ENCODE results near the gene TPTE2.
"Not testable (repeated sequence)": the region's sequence is repeated elsewhere in the genome, so short reads cannot be mapped to it uniquely, and the experiment has no call there.

Gene TPTE2

GRCh38 chr13:19560672-19561071, 660 bp downstream of the TPTE2 start:
- H3K9ac ChIP-seq (ENCODE audit: low read depth, low read length); H3K36me3 ChIP-seq (ENCODE audit: insufficient read depth, low read depth, low read length); H3K4me3 ChIP-seq (ENCODE audit: low read length); H3K27me3 ChIP-seq (ENCODE audit: insufficient read depth, low read length); H3K4me1 ChIP-seq (ENCODE audit: insufficient read depth, low read length); H3K27ac ChIP-seq (ENCODE audit: low read length): not testable (repeated sequence)
- H3K9me3 ChIP-seq (ENCODE audit: insufficient read depth, low read depth, low read length) = peaks cover 36% of the 10 kb centered on the region

- H3K4me1 ChIP-seq (ENCODE audit: insufficient read depth, low read length); H3K27ac ChIP-seq (ENCODE audit: low read length); H3K36me3 ChIP-seq (ENCODE audit: insufficient read depth, low read depth, low read length); H3K27me3 ChIP-seq (ENCODE audit: insufficient read depth, low read length); H3K4me3 ChIP-seq (ENCODE audit: low read length); H3K9ac ChIP-seq (ENCODE audit: low read depth, low read length): not testable (repeated sequence)
- H3K9me3 ChIP-seq (ENCODE audit: insufficient read depth, low read depth, low read length) = peaks cover 44% of the 10 kb centered on the region
Observed at GRCh38 chr13:19559739-19560138, 1.6 kb downstream of the TPTE2 start.

DNA sequence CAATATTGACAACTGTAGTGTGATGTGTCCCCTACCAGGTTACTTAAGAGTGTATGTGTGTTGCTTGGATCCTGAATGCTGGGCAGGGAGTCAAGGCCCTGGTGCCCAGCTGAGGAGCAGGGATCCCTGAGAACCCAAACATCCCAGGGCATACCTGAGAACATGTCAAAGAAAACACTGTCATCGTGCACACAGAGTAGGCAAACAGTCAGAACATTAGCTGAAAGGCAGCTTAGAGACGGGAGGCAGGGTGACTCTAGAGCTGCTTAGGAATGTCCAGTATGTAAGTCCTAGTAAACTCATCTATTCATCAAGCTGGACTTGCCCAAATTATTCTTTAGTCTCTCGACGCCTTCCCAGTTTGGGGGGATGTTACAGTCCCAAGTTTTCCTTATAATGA, 4.0 kb downstream of the TPTE2 start:
- H3K9me3 ChIP-seq (ENCODE audit: insufficient read depth, low read depth, low read length) = peaks cover 35% of the 10 kb centered on the region
- not testable (repeated sequence) for H3K9ac ChIP-seq (ENCODE audit: low read depth, low read length); H3K4me3 ChIP-seq (ENCODE audit: low read length); H3K36me3 ChIP-seq (ENCODE audit: insufficient read depth, low read depth, low read length); H3K27ac ChIP-seq (ENCODE audit: low read length); H3K27me3 ChIP-seq (ENCODE audit: insufficient read depth, low read length); H3K4me1 ChIP-seq (ENCODE audit: insufficient read depth, low read length)

- H3K4me3 ChIP-seq (ENCODE audit: low read length); H3K27me3 ChIP-seq (ENCODE audit: insufficient read depth, low read length); H3K36me3 ChIP-seq (ENCODE audit: insufficient read depth, low read depth, low read length); H3K27ac ChIP-seq (ENCODE audit: low read length); H3K9ac ChIP-seq (ENCODE audit: low read depth, low read length); H3K4me1 ChIP-seq (ENCODE audit: insufficient read depth, low read length): not testable (repeated sequence)
- peaks cover 30% of the 10 kb centered on the region for H3K9me3 ChIP-seq (ENCODE audit: insufficient read depth, low read depth, low read length)
Observed at GRCh38 chr13:19549245-19549644, 12.1 kb downstream of the TPTE2 start.

GRCh38 chr13:19525634-19526033, 35.7 kb downstream of the TPTE2 start:
- H3K36me3 ChIP-seq (ENCODE audit: insufficient read depth, low read depth, low read length); H3K4me1 ChIP-seq (ENCODE audit: insufficient read depth, low read length); H3K27me3 ChIP-seq (ENCODE audit: insufficient read depth, low read length); H3K9ac ChIP-seq (ENCODE audit: low read depth, low read length); H3K27ac ChIP-seq (ENCODE audit: low read length); H3K4me3 ChIP-seq (ENCODE audit: low read length): not testable (repeated sequence)
- H3K9me3 ChIP-seq (ENCODE audit: insufficient read depth, low read depth, low read length) = peaks cover 58% of the 10 kb centered on the region

- Histone ChIP-seq H3K36me3 (ENCODE audit: insufficient read depth, low read depth, low read length) (no peaks in the 10 kb centered on the region), H3K4me3 (ENCODE audit: low read length) (no peak overlapping the region), H3K27ac (ENCODE audit: low read length) (no peak overlapping the region), H3K9me3 (ENCODE audit: insufficient read depth, low read depth, low read length) (peaks cover 63% of the 10 kb centered on the region), H3K9ac (ENCODE audit: low read depth, low read length) (no peak overlapping the region), H3K4me1 (ENCODE audit: insufficient read depth, low read length) (no peaks in the 10 kb centered on the region), H3K27me3 (ENCODE audit: insufficient read depth, low read length) (no peaks in the 10 kb centered on the region)
Observed at GRCh38 chr13:19519049-19519448, 42.3 kb downstream of the TPTE2 start.

DNA sequence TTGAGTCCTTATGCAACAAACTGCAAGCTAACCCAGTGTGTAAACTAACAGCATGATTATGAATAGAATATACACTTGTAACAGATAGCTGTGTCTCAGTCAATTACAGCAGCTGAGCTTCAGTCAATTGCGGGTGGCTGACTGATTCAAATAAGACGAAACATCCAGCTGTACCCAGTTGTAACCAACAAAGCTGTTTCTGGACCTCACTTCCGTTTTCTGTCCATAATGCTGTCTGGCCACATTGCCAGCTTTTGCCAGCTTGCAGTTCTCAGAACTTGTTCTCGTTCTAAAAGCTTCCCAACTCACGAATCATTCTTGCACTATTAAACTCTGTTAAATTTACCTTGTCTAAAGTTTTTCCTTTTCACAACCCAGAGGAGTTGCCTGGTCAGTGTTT, 53.7 kb downstream of the TPTE2 start:
- not testable (repeated sequence) for H3K27ac ChIP-seq (ENCODE audit: low read length); H3K9ac ChIP-seq (ENCODE audit: low read depth, low read length); H3K36me3 ChIP-seq (ENCODE audit: insufficient read depth, low read depth, low read length); H3K27me3 ChIP-seq (ENCODE audit: insufficient read depth, low read length); H3K4me3 ChIP-seq (ENCODE audit: low read length); H3K4me1 ChIP-seq (ENCODE audit: insufficient read depth, low read length)
- H3K9me3 ChIP-seq (ENCODE audit: insufficient read depth, low read depth, low read length) = peaks cover 29% of the 10 kb centered on the region; the same call in 1 of the 2 replicates

- peaks cover 44% of the 10 kb centered on the region for H3K9me3 ChIP-seq (ENCODE audit: insufficient read depth, low read depth, low read length)
- not testable (repeated sequence) for H3K27me3 ChIP-seq (ENCODE audit: insufficient read depth, low read length); H3K36me3 ChIP-seq (ENCODE audit: insufficient read depth, low read depth, low read length); H3K9ac ChIP-seq (ENCODE audit: low read depth, low read length); H3K4me1 ChIP-seq (ENCODE audit: insufficient read depth, low read length); H3K27ac ChIP-seq (ENCODE audit: low read length); H3K4me3 ChIP-seq (ENCODE audit: low read length)
Observed at GRCh38 chr13:19460126-19460525, 101.2 kb downstream of the TPTE2 start.

DNA sequence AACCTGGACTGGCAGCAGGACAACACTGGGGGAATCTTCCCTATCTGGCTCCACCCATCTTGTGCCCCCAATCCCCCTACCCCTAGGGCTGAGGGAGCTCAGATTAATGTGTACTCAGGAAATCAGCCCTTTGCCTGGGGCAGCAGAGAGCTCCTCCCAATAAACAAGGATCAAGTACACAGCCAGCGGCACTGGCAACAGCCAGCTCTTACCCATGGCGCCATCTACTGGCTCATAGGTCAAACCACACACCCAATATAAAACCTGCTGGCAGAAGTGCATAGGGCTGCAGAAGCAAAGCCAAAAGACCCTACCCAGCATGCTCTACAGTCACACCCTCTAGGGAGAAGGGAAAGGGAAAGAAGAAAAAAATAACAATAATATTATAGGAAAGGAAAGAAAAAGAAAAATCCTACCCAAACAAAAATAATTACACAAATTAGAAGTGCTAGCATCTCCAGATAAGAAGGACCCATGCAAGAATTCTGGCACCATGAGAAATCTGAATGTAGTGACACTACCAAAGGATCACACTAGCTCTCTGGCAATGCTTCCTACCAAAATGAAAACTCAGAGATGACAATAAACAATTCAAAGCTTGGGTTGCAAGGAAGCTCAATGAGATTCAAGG, 122.2 kb downstream of the TPTE2 start:
- H3K27ac ChIP-seq (ENCODE audit: low read length); H3K4me1 ChIP-seq (ENCODE audit: insufficient read depth, low read length); H3K9ac ChIP-seq (ENCODE audit: low read depth, low read length); H3K36me3 ChIP-seq (ENCODE audit: insufficient read depth, low read depth, low read length); H3K27me3 ChIP-seq (ENCODE audit: insufficient read depth, low read length); H3K4me3 ChIP-seq (ENCODE audit: low read length): not testable (repeated sequence)
- H3K9me3 ChIP-seq (ENCODE audit: insufficient read depth, low read depth, low read length) = peaks cover 14% of the 10 kb centered on the region

- not testable (repeated sequence) for H3K27ac ChIP-seq (ENCODE audit: low read length); H3K4me3 ChIP-seq (ENCODE audit: low read length); H3K4me1 ChIP-seq (ENCODE audit: insufficient read depth, low read length); H3K36me3 ChIP-seq (ENCODE audit: insufficient read depth, low read depth, low read length); H3K27me3 ChIP-seq (ENCODE audit: insufficient read depth, low read length); H3K9ac ChIP-seq (ENCODE audit: low read depth, low read length)
- H3K9me3 ChIP-seq (ENCODE audit: insufficient read depth, low read depth, low read length) = peaks cover 14% of the 10 kb centered on the region
Observed at GRCh38 chr13:19437780-19438179, 123.6 kb downstream of the TPTE2 start.

DNA sequence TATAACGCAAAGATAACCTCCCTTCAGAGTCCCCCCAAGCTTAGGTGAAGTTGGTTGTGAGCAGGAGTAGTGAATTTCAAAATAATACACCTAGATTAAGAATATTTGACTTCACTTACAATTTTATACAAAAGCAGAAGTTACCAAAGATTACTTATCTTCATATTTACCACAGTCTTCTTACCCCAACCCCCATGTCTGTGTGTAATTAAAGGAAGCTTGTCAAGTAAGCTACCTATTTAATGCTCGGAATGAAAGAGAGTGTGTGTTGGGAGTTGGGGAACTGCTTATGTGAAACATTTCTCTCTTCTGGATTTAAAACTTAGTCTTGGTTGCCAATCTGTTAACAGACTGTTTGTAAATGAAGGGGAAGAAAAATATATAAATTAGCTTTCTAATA, 139.1 kb downstream of the TPTE2 start:
- H3K36me3 ChIP-seq (ENCODE audit: insufficient read depth, low read depth, low read length); H3K4me1 ChIP-seq (ENCODE audit: insufficient read depth, low read length); H3K27ac ChIP-seq (ENCODE audit: low read length); H3K9ac ChIP-seq (ENCODE audit: low read depth, low read length); H3K27me3 ChIP-seq (ENCODE audit: insufficient read depth, low read length); H3K4me3 ChIP-seq (ENCODE audit: low read length): not testable (repeated sequence)
- peaks cover 28% of the 10 kb centered on the region for H3K9me3 ChIP-seq (ENCODE audit: insufficient read depth, low read depth, low read length)

- not testable (repeated sequence) for H3K27ac ChIP-seq (ENCODE audit: low read length); H3K4me3 ChIP-seq (ENCODE audit: low read length); H3K36me3 ChIP-seq (ENCODE audit: insufficient read depth, low read depth, low read length); H3K27me3 ChIP-seq (ENCODE audit: insufficient read depth, low read length); H3K4me1 ChIP-seq (ENCODE audit: insufficient read depth, low read length); H3K9ac ChIP-seq (ENCODE audit: low read depth, low read length)
- peaks cover 53% of the 10 kb centered on the region for H3K9me3 ChIP-seq (ENCODE audit: insufficient read depth, low read depth, low read length)
Observed at GRCh38 chr13:19412494-19412893, 148.8 kb downstream of the TPTE2 start.
